ENCODE data around the gene DAZ3. TPM values are rescaled to one million over a fixed set of nuclear protein-coding genes. Genes with fewer than 3 reads are reported as not detected.
"Not testable (repeated sequence)": the region's sequence is repeated elsewhere in the genome, so short reads cannot be mapped to it uniquely, and the experiment has no call there.

Gene DAZ3
- total RNA-seq, result not detected

GRCh38 chrY:24813293-24813692 is at the start of gene DAZ3:
Gene DAZ3, minus strand, starts transcription at chrY:24813393. Its CDS starts 208 bp downstream, at chrY:24813185.
- H3K9me3 Mint-ChIP-seq; H3K27ac Mint-ChIP-seq; DNase-seq (ENCODE audit: low spot score in 2 of 2); H3K36me3 Mint-ChIP-seq; ATAC-seq: not testable (repeated sequence)

- not testable (repeated sequence) for H3K36me3 Mint-ChIP-seq; ATAC-seq; H3K9me3 Mint-ChIP-seq; H3K27ac Mint-ChIP-seq; DNase-seq (ENCODE audit: low spot score in 2 of 2)
Observed at GRCh38 chrY:24833619-24834018, 20.4 kb upstream of the DAZ3 start, which contains the start of gene DAZ4. Gene DAZ4, plus strand, starts transcription at chrY:24833919. Its CDS starts 208 bp downstream, at chrY:24834127.

- not testable (repeated sequence) for H3K27ac Mint-ChIP-seq; DNase-seq (ENCODE audit: low spot score in 2 of 2); H3K9me3 Mint-ChIP-seq; ATAC-seq; H3K36me3 Mint-ChIP-seq
Observed at GRCh38 chrY:24825069-24825468, 11.9 kb upstream of the DAZ3 start.

GRCh38 chrY:24824184-24824879 is 11.1 kb upstream of the DAZ3 start:
- not testable (repeated sequence) for ATAC-seq; H3K27ac Mint-ChIP-seq; DNase-seq (ENCODE audit: low spot score in 2 of 2); H3K36me3 Mint-ChIP-seq; H3K9me3 Mint-ChIP-seq

GRCh38 chrY:24821836-24822235 is 8.6 kb upstream of the DAZ3 start:
- not testable (repeated sequence) for H3K9me3 Mint-ChIP-seq; H3K27ac Mint-ChIP-seq; DNase-seq (ENCODE audit: low spot score in 2 of 2); H3K36me3 Mint-ChIP-seq; ATAC-seq

Other genes with a start within 250 kb of the DAZ3 start
- gene BPY2B, start 195.4 kb downstream of the DAZ3 start, total RNA-seq, result not detected
- gene DAZ4, start 20.5 kb upstream of the DAZ3 start, total RNA-seq, result not detected
- gene BPY2C, start 238.7 kb upstream of the DAZ3 start, total RNA-seq, result not detected

Data from activated naive CD4-positive, alpha-beta T cell treated with anti-CD3 and anti-CD28 coated beads, Interleukin-2, amount 50 U/mL, for 72 hours (primary cell).